CD4-positive, alpha-beta memory T cell (primary cell): ENCODE data around the gene ACTN2. TPM values are rescaled to one million over a fixed set of nuclear protein-coding genes. Genes with fewer than 3 reads are reported as not detected.
A peak's percentile ranks its signal among the peaks of the same experiment; 100 is the strongest.

Experiments
- CTCF ChIA-PET: fragments of 350-600 bp; sonication (Branson Sonifier 250); formaldehyde crosslinking; loops from one replicate; lab custom pipeline; 2021; ENCODE audit warnings: inconsistent platforms; ENCODE audit not compliant: partially characterized antibody; lab: Charles Lee
- POLR2A ChIA-PET: fragments of 350-600 bp; sonication (Branson Sonifier 250); formaldehyde crosslinking; loops from one replicate; lab custom pipeline; 2021; ENCODE audit not compliant: partially characterized antibody; lab: Charles Lee
- DNase-seq, 5 donors: peaks; one replicate each; pipeline versions ENCODE4 v3.0.0 to v3.0.0-alpha.2; 2020 to 2022; ENCODE audit warnings: mixed read lengths in 1 of 5
- H3K27ac ChIP-seq: one replicate; pipeline ENCODE4 v1.7.0; 2013; ENCODE audit warnings: low read depth, low read length
- H3K27me3 ChIP-seq: 2 replicates; pipeline ENCODE4 v1.7.0; 2013; ENCODE audit warnings: mild to moderate bottlenecking, low read length, moderate library complexity; ENCODE audit not compliant: insufficient read depth
- H3K36me3 ChIP-seq: 2 replicates; pipeline ENCODE4 v1.7.0; 2013; ENCODE audit warnings: mild to moderate bottlenecking, low read length, moderate library complexity; ENCODE audit not compliant: insufficient read depth
- H3K4me1 ChIP-seq: 2 replicates; pipeline ENCODE4 v1.7.0; 2013; ENCODE audit warnings: mild to moderate bottlenecking, low read length, moderate library complexity; ENCODE audit not compliant: insufficient read depth
- H3K4me3 ChIP-seq, 2 donors: one replicate each; pipeline ENCODE4 v1.7.0; 2013; ENCODE audit warnings: low read length in 2 of 2, mild to moderate bottlenecking in 1 of 2
- H3K9me3 ChIP-seq, 2 donors: one replicate each; pipeline ENCODE4 v1.7.0; 2013; ENCODE audit warnings: low read length in 2 of 2, control low read depth in 1 of 2; ENCODE audit not compliant: control insufficient read depth in 1 of 2
- H3K27ac Mint-ChIP-seq, 7 donors: one replicate each; pipeline ENCODE4 v1.8.0; 2020 to 2021; ENCODE audit warnings: mixed read lengths in 7 of 7, mild to moderate bottlenecking in 6 of 7, inconsistent platforms in 3 of 7, moderate library complexity in 3 of 7
- H3K27me3 Mint-ChIP-seq, 2 donors: one replicate each; pipeline ENCODE4 v1.8.0; 2020 to 2021; ENCODE audit warnings: mixed read lengths in 2 of 2
- H3K36me3 Mint-ChIP-seq, 2 donors: one replicate each; pipeline ENCODE4 v1.8.0; 2020 to 2021; ENCODE audit warnings: mixed read lengths in 2 of 2, inconsistent platforms in 1 of 2, mild to moderate bottlenecking in 1 of 2
- H3K4me1 Mint-ChIP-seq, 4 donors: one replicate each; pipeline ENCODE4 v1.8.0; 2020 to 2021; ENCODE audit warnings: mixed read lengths in 4 of 4, mild to moderate bottlenecking in 1 of 4
- H3K4me3 Mint-ChIP-seq, 8 donors: one replicate each; pipeline ENCODE4 v1.8.0; 2020 to 2021; ENCODE audit warnings: mixed read lengths in 8 of 8, mild to moderate bottlenecking in 7 of 8, moderate library complexity in 6 of 8, inconsistent platforms in 3 of 8
- H3K9me3 Mint-ChIP-seq, 8 donors: one replicate each; pipeline ENCODE4 v1.8.0; 2020 to 2021; ENCODE audit warnings: mixed read lengths in 8 of 8, mild to moderate bottlenecking in 5 of 8, inconsistent platforms in 3 of 8, moderate library complexity in 1 of 8
- intact Hi-C: fragments of 100-400 bp; cut with micrococcal nuclease; formaldehyde crosslinking; loops from one replicate; pipeline ENCODE4 v1.15.1; 2023
- polyA plus RNA-seq, 2 donors: library from polyadenylated mRNA; unstranded; fragments of 300-500 nt; fragmentation: Illumina TruSeq; gene quantifications; one replicate each; pipeline ENCODE4 v1.2.3, GENCODE V29; 2021
- total RNA-seq, 2 experiments: library from RNA; stranded (reverse); gene quantifications; one replicate each; pipeline ENCODE4 v1.2.3, GENCODE V29; 2021

The ACTN2 gene
- total and polyA plus RNA-seq, 4 experiments from 2014 or later = not detected

DNA sequence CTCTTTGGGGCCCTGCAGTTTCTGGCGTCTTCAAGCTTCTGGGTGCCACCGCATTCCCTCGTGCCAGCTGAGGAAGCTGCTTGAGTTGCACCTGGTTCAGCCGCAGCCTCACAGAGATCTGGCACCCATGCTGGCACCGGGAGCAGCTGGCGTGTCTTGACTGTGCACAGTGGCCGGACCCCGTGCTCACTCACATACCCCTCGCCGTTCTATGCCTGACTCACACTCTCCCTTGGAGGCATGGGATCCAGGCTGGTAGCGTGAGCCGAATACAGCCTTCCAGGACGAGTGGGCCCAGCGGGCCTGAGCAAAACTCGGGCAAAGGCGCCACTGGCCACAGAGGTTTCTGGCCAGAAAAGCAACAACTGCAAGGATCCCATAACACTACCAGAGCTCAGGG is 100.2 kb downstream of the ACTN2 start:
- intact Hi-C loops = no loop called here
- ChIA-PET POLR2A (no interaction called here), CTCF (interaction anchor here (1.1 kb wide), 1 partner anchor 10 kb away, joined by 3 read pairs; no protein-coding TSS in a partner anchor)
- Histone ChIP-seq H3K4me1 (no peaks in the 10 kb centered on the region), H3K27me3 (no peaks in the 10 kb centered on the region), H3K9me3 (no peaks in the 10 kb centered on the region), H3K27ac (no peak overlapping the region), H3K4me3 (no peak overlapping the region), H3K36me3 (no peaks in the 10 kb centered on the region)
- H3K9me3 Mint-ChIP-seq = no peaks in the 10 kb centered on the region
- H3K36me3 Mint-ChIP-seq = no peaks in the 10 kb centered on the region
- no peak overlapping the region for H3K27ac Mint-ChIP-seq
- no peak for DNase-seq
- no peak overlapping the region for H3K4me3 Mint-ChIP-seq
- peaks cover 6 to 11% of the 10 kb centered on the region in 2 donors for H3K27me3 Mint-ChIP-seq
- H3K4me1 Mint-ChIP-seq = no peaks in the 10 kb centered on the region

DNA sequence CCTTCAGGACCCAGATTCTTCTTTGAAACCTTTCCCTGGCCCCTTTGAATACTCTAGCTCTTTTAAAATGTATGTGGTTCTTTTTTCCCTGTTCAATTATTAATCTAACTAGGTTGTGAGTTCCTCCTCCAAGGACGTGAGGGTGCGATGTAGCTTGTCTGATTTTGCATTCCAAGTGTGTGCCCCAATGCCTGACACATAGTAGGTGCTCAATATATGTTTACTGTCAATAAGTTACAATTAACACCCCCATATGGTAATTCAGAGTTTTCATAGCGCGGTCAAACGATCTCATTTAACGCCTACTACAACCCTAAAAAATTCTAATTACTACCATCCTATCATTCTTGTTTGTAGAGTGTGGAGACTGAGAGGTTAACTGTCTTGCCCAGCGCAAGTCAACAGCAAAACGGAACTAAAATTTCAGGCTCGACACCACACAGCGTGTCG is 108.3 kb downstream of the ACTN2 start:
- peak overlapping the region; percentile 95 to 99 (median 98) for H3K27ac Mint-ChIP-seq
- POLR2A ChIA-PET = interaction anchor here (0.7 to 2.6 kb wide), 9 partner anchors 9 to 928 kb away, joined by 3 to 11 read pairs (median 4); partner anchors contain the start of genes ERO1B, HEATR1 and LYST
- CTCF ChIA-PET = interaction anchor here (1.1 to 1.9 kb wide), 3 partner anchors 11 to 189 kb away, joined by 3 to 11 read pairs (median 3); no protein-coding TSS in a partner anchor
- peaks cover 23 to 43% (median 27%) of the 10 kb centered on the region in 4 donors for H3K4me1 Mint-ChIP-seq
- Histone ChIP-seq H3K27ac (peak overlapping the region; percentile 99), H3K36me3 (no peaks in the 10 kb centered on the region), H3K4me3 (peak overlapping the region; percentile 83 to 97), H3K27me3 (no peaks in the 10 kb centered on the region), H3K4me1 (peaks cover 33% of the 10 kb centered on the region), H3K9me3 (no peaks in the 10 kb centered on the region)
- H3K4me3 Mint-ChIP-seq = peak overlapping the region; percentile 92 to 98 (median 96)
- H3K36me3 Mint-ChIP-seq = peaks cover 0 to 17% of the 10 kb centered on the region in 2 donors
- H3K9me3 Mint-ChIP-seq = peaks cover 0 to 8% (median 0%) of the 10 kb centered on the region in 8 donors
- DNase-seq = no peak
- intact Hi-C loops = loop anchor here (5.0 to 10.0 kb wide), 6 partner anchors 110 to 927 kb away; partner anchors contain the start of genes ACTN2, ERO1B, LGALS8 and LYST
- H3K27me3 Mint-ChIP-seq = peaks cover 2 to 5% of the 10 kb centered on the region in 2 donors

DNA sequence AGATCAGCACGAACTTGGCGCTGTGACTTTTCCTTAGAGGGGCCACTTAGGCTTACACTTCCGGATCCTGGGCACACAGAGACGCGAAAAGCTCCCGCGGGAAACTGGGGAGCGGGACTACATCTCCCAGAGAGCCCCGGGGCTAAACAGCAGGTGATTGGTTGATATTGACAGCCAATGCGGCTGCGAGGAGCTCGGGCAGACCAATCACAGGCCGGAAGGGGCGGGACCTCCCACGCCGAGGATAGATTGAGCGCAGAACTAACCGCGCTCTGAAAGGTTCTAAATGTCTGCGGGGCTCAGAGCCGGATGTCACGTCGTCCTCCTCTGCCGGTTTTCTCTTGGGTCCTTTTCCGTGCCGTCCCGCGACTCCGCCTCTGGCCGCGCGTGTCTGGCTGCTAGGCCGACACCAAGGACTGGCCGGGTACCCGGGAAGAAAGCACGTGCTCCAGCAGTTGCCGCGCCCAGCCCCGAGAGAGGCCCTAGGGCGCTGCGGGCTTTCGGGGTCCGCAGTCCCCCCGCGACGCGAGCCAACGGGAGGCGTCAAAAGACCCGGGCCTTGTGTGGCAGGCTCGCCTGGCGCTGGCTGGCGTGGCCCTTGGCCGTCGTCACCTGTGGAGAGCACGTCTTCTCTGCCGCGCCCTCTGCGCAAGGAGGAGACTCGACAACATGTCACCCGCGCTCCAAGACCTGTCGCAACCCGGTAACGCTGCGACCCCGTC is 108.9 kb downstream of the ACTN2 start, which contains the start of gene MTR:
Gene MTR, plus strand, starts transcription at position 258 of the 722 bp plus-strand sequence. Its CDS starts 412 bp downstream, at position 670.
- H3K27me3 Mint-ChIP-seq = peaks cover 1 to 5% of the 10 kb centered on the region in 2 donors
- peak within 1 kb of the TSS; percentile 95 to 99 (median 98) for H3K27ac Mint-ChIP-seq
- ChIA-PET CTCF (interaction anchor here (1.1 to 1.9 kb wide), 3 partner anchors 11 to 189 kb away, joined by 3 to 11 read pairs (median 3); no protein-coding TSS in a partner anchor), POLR2A (interaction anchor here (0.7 to 2.6 kb wide), 11 partner anchors 9 to 929 kb away, joined by 3 to 11 read pairs (median 4); partner anchors contain the start of genes ERO1B, HEATR1 and LYST)
- Histone ChIP-seq H3K4me3 (peak within 1 kb of the TSS; percentile 83 to 97), H3K9me3 (no peaks in the 10 kb centered on the region), H3K4me1 (peaks cover 39% of the 10 kb centered on the region), H3K27ac (peak within 1 kb of the TSS; percentile 99), H3K27me3 (no peaks in the 10 kb centered on the region), H3K36me3 (no peaks in the 10 kb centered on the region)
- DNase-seq = peak; percentile 95 to 98 (median 95)
- intact Hi-C loops = loop anchor here (5.0 to 10.0 kb wide), 6 partner anchors 110 to 928 kb away; partner anchors contain the start of genes ACTN2, ERO1B, LGALS8 and LYST
- peak within 1 kb of the TSS; percentile 92 to 98 (median 96) for H3K4me3 Mint-ChIP-seq
- peaks cover 25 to 49% (median 31%) of the 10 kb centered on the region in 4 donors for H3K4me1 Mint-ChIP-seq
- H3K36me3 Mint-ChIP-seq = peaks cover 0 to 21% of the 10 kb centered on the region in 2 donors
- peaks cover 0 to 8% (median 0%) of the 10 kb centered on the region in 8 donors for H3K9me3 Mint-ChIP-seq

DNA sequence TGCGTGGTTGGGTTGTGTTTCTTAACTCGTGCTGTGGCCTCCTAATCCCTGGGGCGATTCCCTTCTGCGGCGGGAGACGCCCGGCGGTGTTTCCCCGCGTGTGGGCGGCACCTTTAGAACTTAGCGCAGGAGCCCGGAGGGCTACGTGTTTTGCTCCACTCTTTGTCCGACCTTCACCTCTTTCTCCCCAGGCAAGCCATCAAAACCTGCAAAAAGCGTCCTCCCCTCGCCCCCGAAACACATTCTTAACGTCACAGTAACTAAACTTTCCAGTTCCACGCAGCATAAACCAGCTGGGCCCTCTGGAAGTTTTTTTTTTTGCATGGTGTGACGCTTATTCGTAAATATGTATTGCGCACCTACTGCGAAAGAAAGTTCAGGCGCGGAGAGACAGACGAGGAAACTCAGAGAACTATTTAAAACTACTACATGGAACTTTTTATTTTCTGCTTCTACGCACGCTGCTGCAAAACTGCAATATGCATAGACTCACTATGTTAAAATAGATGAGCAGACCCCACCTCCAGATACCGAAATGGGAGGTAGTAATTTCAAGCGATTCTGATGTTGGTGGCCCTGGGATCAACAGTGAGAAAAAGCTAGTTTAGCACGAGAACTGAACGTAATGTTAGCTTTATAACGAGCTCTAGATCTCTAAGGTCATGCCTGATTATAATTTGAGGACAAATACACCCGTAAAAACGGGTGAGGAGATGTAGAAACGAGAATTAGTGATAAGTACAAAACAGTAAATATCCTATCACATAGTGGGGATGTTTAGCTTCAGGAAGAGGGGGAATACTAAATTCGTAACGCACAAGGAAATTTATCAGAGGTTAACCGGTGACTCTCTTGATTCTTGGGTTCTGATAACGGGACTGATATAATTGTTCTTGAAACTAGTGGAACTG is 109.7 kb downstream of the ACTN2 start:
- H3K4me3 ChIP-seq = peak overlapping the region; percentile 83 to 97
- no peaks in the 10 kb centered on the region for H3K36me3 ChIP-seq
- peak in 3 of 5 donors; percentile 76 to 89 (median 81) for DNase-seq
- Mint-ChIP-seq H3K36me3 (peaks cover 0 to 22% of the 10 kb centered on the region in 2 donors), H3K4me1 (peaks cover 26 to 55% (median 36%) of the 10 kb centered on the region in 4 donors), H3K9me3 (peaks cover 0 to 8% (median 0%) of the 10 kb centered on the region in 8 donors), H3K27ac (peak overlapping the region; percentile 95 to 99 (median 98)), H3K27me3 (peaks cover 1 to 5% of the 10 kb centered on the region in 2 donors), H3K4me3 (peak overlapping the region; percentile 92 to 98 (median 96))
- POLR2A ChIA-PET = interaction anchor here (1.0 to 2.6 kb wide), 5 partner anchors 41 to 929 kb away, joined by 3 to 11 read pairs (median 5); partner anchors contain the start of genes ERO1B, HEATR1, LGALS8 and LYST
- peaks cover 47% of the 10 kb centered on the region for H3K4me1 ChIP-seq
- H3K9me3 ChIP-seq = no peaks in the 10 kb centered on the region
- H3K27me3 ChIP-seq = no peaks in the 10 kb centered on the region
- peak overlapping the region; percentile 99 for H3K27ac ChIP-seq
- CTCF ChIA-PET = interaction anchor here (1.1 kb wide), 1 partner anchor 19 kb away, joined by 3 read pairs; no protein-coding TSS in a partner anchor
- intact Hi-C loops = loop anchor here (5.0 to 10.0 kb wide), 6 partner anchors 111 to 929 kb away; partner anchors contain the start of genes ACTN2, ERO1B, LGALS8 and LYST

DNA sequence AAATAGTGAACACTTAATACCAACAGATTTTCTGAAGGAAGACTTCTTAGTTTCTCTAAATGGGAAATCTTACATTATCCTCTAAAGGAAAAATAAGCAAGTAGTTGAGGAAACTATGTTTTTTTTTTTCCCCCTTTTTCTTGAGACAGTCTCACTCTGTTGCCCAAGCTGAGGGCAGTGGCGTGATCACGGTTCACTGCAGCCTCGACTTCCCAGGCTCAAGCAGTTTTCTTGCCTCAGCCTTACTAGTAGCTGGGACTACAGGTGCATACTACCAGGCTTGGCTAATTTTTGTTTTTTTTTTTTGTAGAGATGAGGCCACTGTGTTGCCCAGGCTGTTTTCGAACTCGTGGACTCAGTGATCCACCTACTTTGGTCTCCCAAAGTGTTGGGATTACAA is 112.7 kb downstream of the ACTN2 start:
- H3K9me3 Mint-ChIP-seq = peaks cover 0 to 11% (median 0%) of the 10 kb centered on the region in 8 donors
- no peaks in the 10 kb centered on the region for H3K27me3 Mint-ChIP-seq
- H3K36me3 ChIP-seq = peaks cover 5% of the 10 kb centered on the region
- H3K27ac ChIP-seq = no peak overlapping the region
- no peaks in the 10 kb centered on the region for H3K27me3 ChIP-seq
- CTCF ChIA-PET = no interaction called here
- no peaks in the 10 kb centered on the region for H3K9me3 ChIP-seq
- POLR2A ChIA-PET = no interaction called here
- H3K27ac Mint-ChIP-seq = no peak overlapping the region
- DNase-seq = no peak
- H3K36me3 Mint-ChIP-seq = peaks cover 0 to 38% of the 10 kb centered on the region in 2 donors
- intact Hi-C loops = loop anchor here (5.0 to 10.0 kb wide), 6 partner anchors 114 to 932 kb away; partner anchors contain the start of genes ACTN2, ERO1B, LGALS8 and LYST
- peaks cover 46 to 82% (median 58%) of the 10 kb centered on the region in 4 donors for H3K4me1 Mint-ChIP-seq
- H3K4me3 ChIP-seq = no peak overlapping the region
- peak overlapping the region in 1 of 8 donors; percentile 7 for H3K4me3 Mint-ChIP-seq
- peaks cover 74% of the 10 kb centered on the region for H3K4me1 ChIP-seq

DNA sequence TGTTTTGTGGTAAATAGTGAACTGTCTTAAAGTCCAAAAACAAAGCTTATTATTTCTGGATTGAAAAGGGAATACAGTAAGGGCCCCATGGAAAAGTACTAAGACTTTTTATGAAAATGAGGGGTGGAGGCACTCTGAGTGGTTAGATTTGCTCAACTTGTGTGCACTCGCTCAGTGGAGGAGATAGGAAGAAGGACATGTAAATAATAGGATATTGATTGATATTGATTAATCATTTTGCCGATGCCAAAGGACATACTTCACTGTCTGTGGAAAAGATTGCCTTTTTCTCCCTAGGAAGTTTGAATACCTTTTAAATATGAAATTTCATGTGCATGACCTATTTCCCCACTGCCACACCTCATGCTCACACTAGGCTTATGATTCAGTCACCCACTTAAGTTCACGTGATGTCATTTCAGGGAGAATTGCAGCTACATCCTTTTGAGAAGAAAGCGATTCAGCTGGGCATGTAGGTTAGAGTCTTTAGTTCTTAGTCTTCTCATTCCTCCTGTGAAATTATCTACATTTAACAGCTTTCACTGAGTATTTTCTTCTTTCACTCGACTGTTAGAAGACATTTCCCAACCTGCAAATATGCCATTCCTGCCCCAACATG is 113.8 kb downstream of the ACTN2 start:
- no peak for DNase-seq
- POLR2A ChIA-PET = no interaction called here
- peaks cover 6 to 41% of the 10 kb centered on the region in 2 donors for H3K36me3 Mint-ChIP-seq

More for the DNA sequence above, 113.8 kb downstream of the ACTN2 start:
- H3K9me3 Mint-ChIP-seq = peaks cover 0 to 8% (median 0%) of the 10 kb centered on the region in 8 donors
- no peak overlapping the region for H3K4me3 ChIP-seq
- H3K27me3 ChIP-seq = no peaks in the 10 kb centered on the region
- peak overlapping the region in 1 of 8 donors; percentile 5 for H3K4me3 Mint-ChIP-seq
- CTCF ChIA-PET = interaction anchor here (0.7 to 1.1 kb wide), 2 partner anchors 14 to 42 kb away, joined by 3 to 4 read pairs; no protein-coding TSS in a partner anchor
- peaks cover 5% of the 10 kb centered on the region for H3K36me3 ChIP-seq
- H3K27ac Mint-ChIP-seq = no peak overlapping the region
- no peak overlapping the region for H3K27ac ChIP-seq
- intact Hi-C loops = no loop called here
- H3K27me3 Mint-ChIP-seq = no peaks in the 10 kb centered on the region
- H3K4me1 ChIP-seq = peaks cover 70% of the 10 kb centered on the region
- H3K9me3 ChIP-seq = no peaks in the 10 kb centered on the region
- H3K4me1 Mint-ChIP-seq = peaks cover 44 to 74% (median 55%) of the 10 kb centered on the region in 4 donors
